Activated CD8-positive, alpha-beta memory T cell treated with anti-CD3 and anti-CD28 coated beads, Interleukin-2, amount 10 ng/mL, durations not matched to agents 7 days and 5 days (primary cell): Measurements from ENCODE around the gene RFTN1. TPM values are rescaled to one million over a fixed set of nuclear protein-coding genes. Genes with fewer than 3 reads are reported as not detected.

Experiments used
- ATAC-seq: fragments of 150-1000 bp; cut with Tn5 transposase; one replicate; pipeline ENCODE4 v1.10.0; 2021; ENCODE audit warnings: moderate library complexity
- CTCF ChIA-PET: fragments of 350-600 bp; sonication (Branson Sonifier 250); formaldehyde crosslinking; loops from one replicate; lab custom pipeline; 2021; ENCODE audit warnings: antibody characterized with exemption; lab: Charles Lee
- DNase-seq: peaks from one replicate; pipeline ENCODE4 v3.0.0-alpha.2; 2020
- H3K27ac Mint-ChIP-seq: one replicate; pipeline ENCODE4 v1.8.0; 2021; ENCODE audit warnings: mild to moderate bottlenecking, mixed read lengths
- H3K27me3 Mint-ChIP-seq: one replicate; pipeline ENCODE4 v1.8.0; 2021; ENCODE audit warnings: mixed read lengths
- H3K36me3 Mint-ChIP-seq: one replicate; pipeline ENCODE4 v1.8.0; 2021; ENCODE audit warnings: mild to moderate bottlenecking, mixed read lengths
- H3K4me1 Mint-ChIP-seq: one replicate; pipeline ENCODE4 v1.8.0; 2021; ENCODE audit warnings: mixed read lengths
- H3K4me3 Mint-ChIP-seq: one replicate; pipeline ENCODE4 v1.8.0; 2021; ENCODE audit warnings: mild to moderate bottlenecking, moderate library complexity, mixed read lengths
- H3K9me3 Mint-ChIP-seq: one replicate; pipeline ENCODE4 v1.8.0; 2022; ENCODE audit warnings: low read depth, mixed read lengths
- total RNA-seq, 2 experiments: library from RNA; stranded (reverse); gene quantifications; one replicate each; pipeline ENCODE4 v1.2.3, GENCODE V29; 2021

Gene RFTN1
- total RNA-seq, 2 experiments from 2014 or later = 78.0 to 96.7 TPM

DNA sequence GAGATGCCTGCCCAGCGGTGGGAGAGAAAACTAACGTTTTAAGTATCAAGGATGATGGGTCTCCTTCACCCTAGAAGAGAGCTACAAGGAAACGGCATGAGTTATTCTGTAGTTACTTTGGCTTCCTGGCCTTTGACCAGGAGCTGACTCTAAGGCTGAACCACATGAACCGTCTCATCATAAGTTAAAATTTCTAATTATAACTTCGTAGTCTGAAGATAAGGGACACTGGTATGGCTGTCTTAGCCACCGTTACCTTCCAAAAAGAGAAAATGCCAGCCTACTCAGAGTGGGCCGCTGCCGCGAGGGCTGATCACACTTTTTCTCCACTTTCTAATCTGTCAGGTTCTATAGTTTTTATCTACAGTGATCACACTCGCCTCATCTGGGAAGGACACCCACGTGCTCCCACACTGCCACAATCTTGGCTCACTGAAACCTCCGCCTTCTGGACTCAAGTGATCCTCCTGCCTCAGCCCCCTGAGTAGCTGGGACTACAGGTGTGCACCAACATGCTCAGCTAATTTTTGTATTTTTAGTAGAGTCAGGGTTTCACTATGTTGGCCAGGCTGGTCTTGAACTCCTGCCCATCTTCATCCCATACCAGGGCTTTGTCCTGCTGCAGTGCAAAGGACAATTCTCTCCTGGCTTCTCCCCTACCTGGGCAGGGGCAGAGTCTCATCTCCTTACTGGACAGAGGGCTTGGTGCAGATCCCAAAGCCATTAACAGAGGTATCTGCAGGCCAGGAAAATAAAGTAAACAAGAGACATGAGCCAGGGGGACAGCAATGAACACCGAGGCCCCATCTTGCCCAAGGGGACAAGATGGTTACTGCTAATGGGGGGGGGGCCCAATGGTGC is 73.4 kb downstream of the RFTN1 start:
- Mint-ChIP-seq H3K27me3 (no peaks in the 10 kb centered on the region), H3K4me1 (peaks cover 8% of the 10 kb centered on the region), H3K4me3 (no peak overlapping the region), H3K27ac (no peak overlapping the region), H3K36me3 (peaks cover 22% of the 10 kb centered on the region), H3K9me3 (no peaks in the 10 kb centered on the region)
- DNase-seq (no peak), ATAC-seq (no peak)
- CTCF ChIA-PET = interaction anchor here (0.6 kb wide), 1 partner anchor 1404 kb away, joined by 3 read pairs; no protein-coding TSS in a partner anchor

DNA sequence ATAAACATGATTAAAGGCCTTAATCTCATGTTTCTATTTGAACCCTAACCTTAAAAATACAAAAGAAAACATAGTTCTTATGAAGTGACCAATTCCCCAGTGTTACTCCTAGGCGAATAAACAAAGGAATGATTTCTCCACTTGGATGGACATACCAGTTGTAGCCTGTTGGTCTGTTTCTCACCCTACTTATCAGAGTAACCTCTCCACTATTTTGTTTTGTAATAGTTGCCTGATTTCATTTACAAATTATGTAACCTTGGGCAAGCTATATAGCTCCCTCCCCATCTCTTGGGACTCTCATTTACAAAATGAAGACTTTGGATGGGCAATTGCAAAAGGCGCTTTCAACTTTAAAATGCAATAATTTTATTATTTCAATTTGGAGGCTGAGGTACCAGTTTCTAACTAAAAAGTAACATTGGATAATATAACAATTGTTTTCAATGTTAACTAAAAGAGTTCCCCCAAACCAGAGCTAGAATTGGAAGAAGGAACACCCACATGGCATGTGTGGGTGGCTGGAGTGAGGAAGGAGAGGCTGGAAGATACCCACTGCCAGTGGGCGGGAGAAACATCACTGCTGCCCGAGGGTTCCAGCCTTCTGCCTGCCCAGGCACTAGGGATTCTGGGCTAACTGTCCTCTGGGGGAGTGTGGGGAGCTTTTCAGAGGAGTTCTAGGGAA is 74.2 kb downstream of the RFTN1 start:
- DNase-seq (no peak), ATAC-seq (no peak)
- Mint-ChIP-seq H3K27ac (no peak overlapping the region), H3K4me3 (no peak overlapping the region), H3K4me1 (peaks cover 8% of the 10 kb centered on the region), H3K36me3 (peaks cover 22% of the 10 kb centered on the region), H3K9me3 (no peaks in the 10 kb centered on the region), H3K27me3 (no peaks in the 10 kb centered on the region)
- CTCF ChIA-PET = interaction anchor here (0.6 kb wide), 1 partner anchor 1405 kb away, joined by 3 read pairs; no protein-coding TSS in a partner anchor

DNA sequence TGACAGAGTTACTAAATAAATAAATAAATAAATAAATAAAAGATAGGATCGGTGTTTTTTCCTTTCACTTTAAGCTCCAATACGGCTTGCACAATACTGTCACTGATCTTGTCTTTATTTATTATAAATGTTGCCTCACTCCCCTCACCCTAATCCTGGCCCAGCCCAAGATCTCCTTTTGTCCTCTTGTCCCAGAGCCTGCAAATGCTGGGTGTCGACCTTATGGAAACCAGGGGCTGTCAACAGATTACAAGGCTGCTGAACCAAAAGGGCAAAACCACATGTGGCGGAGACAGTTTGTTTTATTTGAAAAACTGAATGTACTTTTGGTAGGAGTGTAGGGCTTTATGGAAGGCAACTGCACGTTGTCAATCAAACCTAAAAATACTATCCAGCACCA is 75.9 kb downstream of the RFTN1 start:
- no peaks in the 10 kb centered on the region for H3K9me3 Mint-ChIP-seq
- no peak overlapping the region for H3K4me3 Mint-ChIP-seq
- CTCF ChIA-PET = no interaction called here
- no peaks in the 10 kb centered on the region for H3K27me3 Mint-ChIP-seq
- no peak overlapping the region for H3K27ac Mint-ChIP-seq
- ATAC-seq = no peak
- no peak for DNase-seq
- peaks cover 9% of the 10 kb centered on the region for H3K4me1 Mint-ChIP-seq
- peaks cover 30% of the 10 kb centered on the region for H3K36me3 Mint-ChIP-seq

GRCh38 chr3:16433701-16434151 is 79.8 kb downstream of the RFTN1 start:
- ATAC-seq = no peak
- peaks cover 56% of the 10 kb centered on the region for H3K36me3 Mint-ChIP-seq
- H3K4me1 Mint-ChIP-seq = peaks cover 9% of the 10 kb centered on the region

DNA sequence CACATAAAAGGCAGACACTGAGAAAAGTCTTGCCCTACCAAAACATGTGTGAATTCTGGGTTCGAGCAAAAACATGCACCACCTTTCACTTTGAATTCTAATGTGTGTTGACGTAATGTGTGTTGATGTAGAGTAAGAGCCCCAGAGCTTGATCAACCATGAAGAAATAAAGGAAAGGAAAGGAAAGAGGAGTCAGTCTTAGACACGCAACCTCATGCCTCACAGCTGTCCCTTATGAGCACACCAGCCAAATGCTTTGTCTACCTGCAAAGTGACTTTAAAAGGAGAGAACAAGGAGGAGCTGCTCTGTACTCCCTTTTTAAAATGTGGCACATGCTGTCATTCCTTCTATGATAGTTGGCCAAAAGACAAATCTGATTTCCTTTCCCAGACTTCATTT is 80.8 kb downstream of the RFTN1 start:
- Mint-ChIP-seq H3K4me3 (no peak overlapping the region), H3K9me3 (no peaks in the 10 kb centered on the region), H3K4me1 (peaks cover 7% of the 10 kb centered on the region), H3K36me3 (peaks cover 58% of the 10 kb centered on the region), H3K27ac (no peak overlapping the region), H3K27me3 (no peaks in the 10 kb centered on the region)
- DNase-seq = no peak
- CTCF ChIA-PET = no interaction called here
- ATAC-seq = no peak

More at GRCh38 chr3:16433701-16434151, 79.8 kb downstream of the RFTN1 start:
- Mint-ChIP-seq H3K27ac (no peak overlapping the region), H3K27me3 (no peaks in the 10 kb centered on the region), H3K9me3 (no peaks in the 10 kb centered on the region), H3K4me3 (no peak overlapping the region)
- CTCF ChIA-PET = no interaction called here
- DNase-seq = no peak

GRCh38 chr3:16430717-16431630 is 82.5 kb downstream of the RFTN1 start:
- Mint-ChIP-seq H3K36me3 (peaks cover 68% of the 10 kb centered on the region), H3K4me1 (peaks cover 7% of the 10 kb centered on the region)
- CTCF ChIA-PET = no interaction called here

DNA sequence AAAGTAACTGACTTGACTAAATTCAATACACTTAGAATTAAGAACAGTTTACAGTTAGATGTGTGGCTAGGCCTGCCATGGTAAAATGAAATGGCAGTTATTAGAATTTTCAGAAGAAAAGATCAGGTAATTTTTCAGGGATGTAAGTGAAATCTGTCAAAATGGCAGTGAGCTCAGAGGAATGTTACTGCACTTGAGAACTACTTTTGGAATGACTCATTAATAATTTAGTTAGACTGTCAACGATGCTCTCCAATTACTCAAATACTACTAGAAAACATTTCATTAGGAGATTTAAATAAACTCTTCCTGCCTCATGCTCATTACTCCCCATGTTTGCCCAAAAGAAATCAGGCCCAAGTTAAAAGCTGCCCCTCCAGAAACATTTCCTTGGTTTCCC is 84.4 kb downstream of the RFTN1 start:
- peaks cover 12% of the 10 kb centered on the region for H3K4me1 Mint-ChIP-seq
- peaks cover 68% of the 10 kb centered on the region for H3K36me3 Mint-ChIP-seq
- H3K27me3 Mint-ChIP-seq = no peaks in the 10 kb centered on the region
- DNase-seq = no peak
- H3K9me3 Mint-ChIP-seq = no peaks in the 10 kb centered on the region
- peak overlapping the region; percentile 14 for H3K27ac Mint-ChIP-seq
- H3K4me3 Mint-ChIP-seq = no peak overlapping the region
- ATAC-seq = no peak
- CTCF ChIA-PET = no interaction called here

More at GRCh38 chr3:16430717-16431630, 82.5 kb downstream of the RFTN1 start:
- ATAC-seq = no peak
- H3K4me3 Mint-ChIP-seq = no peak overlapping the region
- no peak overlapping the region for H3K27ac Mint-ChIP-seq
- H3K27me3 Mint-ChIP-seq = no peaks in the 10 kb centered on the region
- no peaks in the 10 kb centered on the region for H3K9me3 Mint-ChIP-seq
- no peak for DNase-seq

- H3K4me1 Mint-ChIP-seq = peaks cover 13% of the 10 kb centered on the region
- DNase-seq (no peak), ATAC-seq (no peak)
- peaks cover 64% of the 10 kb centered on the region for H3K36me3 Mint-ChIP-seq
- H3K27me3 Mint-ChIP-seq = no peaks in the 10 kb centered on the region
- CTCF ChIA-PET = no interaction called here
- H3K4me3 Mint-ChIP-seq = no peak overlapping the region
- no peaks in the 10 kb centered on the region for H3K9me3 Mint-ChIP-seq
- H3K27ac Mint-ChIP-seq = no peak overlapping the region
Observed at GRCh38 chr3:16428612-16429011, 84.9 kb downstream of the RFTN1 start.

DNA sequence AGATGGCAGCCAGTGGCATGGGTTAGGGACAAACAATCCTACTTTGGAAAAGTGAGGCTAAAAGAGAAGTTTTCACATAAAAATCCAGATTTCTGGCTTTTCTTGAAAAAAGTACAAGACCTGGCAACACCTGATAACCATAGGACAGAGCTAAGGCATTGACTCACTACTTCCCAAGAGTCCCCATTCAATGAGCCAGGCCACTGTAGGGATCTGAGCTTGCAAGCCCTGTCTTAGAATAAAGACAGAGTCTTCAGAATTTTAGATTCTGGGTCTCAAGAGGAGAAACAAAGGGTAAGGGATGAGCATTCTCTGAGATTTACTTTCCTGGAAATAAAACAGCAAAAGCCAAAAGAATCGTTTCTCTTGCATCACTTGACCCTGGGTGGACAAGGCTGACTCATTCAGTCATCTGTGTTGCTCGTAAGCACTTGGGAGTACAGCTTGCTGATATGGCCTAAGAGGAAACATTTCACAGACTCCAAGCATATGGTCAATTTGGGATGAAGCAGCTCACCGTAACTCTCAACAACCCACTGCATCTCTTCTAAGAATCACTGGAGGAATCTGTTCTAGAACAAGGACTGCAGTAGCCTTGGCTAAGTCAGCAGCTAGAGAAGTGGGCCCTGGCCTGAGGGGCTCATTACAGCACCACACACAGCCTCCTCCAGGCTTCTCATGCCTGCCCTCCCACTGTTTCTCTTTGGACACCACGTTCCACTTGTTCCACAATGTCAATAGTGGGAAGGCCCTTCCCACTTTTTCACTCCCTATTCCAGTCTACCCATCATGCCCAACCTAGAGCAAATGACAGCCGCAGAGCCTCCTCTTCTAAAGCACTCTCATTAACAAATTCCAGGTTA is 86.2 kb downstream of the RFTN1 start:
- DNase-seq (no peak), ATAC-seq (no peak)
- Mint-ChIP-seq H3K4me1 (peaks cover 8% of the 10 kb centered on the region), H3K36me3 (peaks cover 52% of the 10 kb centered on the region), H3K9me3 (no peaks in the 10 kb centered on the region), H3K4me3 (no peak overlapping the region), H3K27me3 (no peaks in the 10 kb centered on the region), H3K27ac (no peak overlapping the region)
- CTCF ChIA-PET = interaction anchor here (0.7 kb wide), 1 partner anchor 180 kb away, joined by 3 read pairs; no protein-coding TSS in a partner anchor

GRCh38 chr3:16426665-16427064 is 86.8 kb downstream of the RFTN1 start:
- Mint-ChIP-seq H3K4me3 (no peak overlapping the region), H3K4me1 (peaks cover 7% of the 10 kb centered on the region), H3K36me3 (peaks cover 45% of the 10 kb centered on the region), H3K27me3 (no peaks in the 10 kb centered on the region), H3K27ac (no peak overlapping the region), H3K9me3 (no peaks in the 10 kb centered on the region)
- DNase-seq (no peak), ATAC-seq (no peak)
- CTCF ChIA-PET = no interaction called here

DNA sequence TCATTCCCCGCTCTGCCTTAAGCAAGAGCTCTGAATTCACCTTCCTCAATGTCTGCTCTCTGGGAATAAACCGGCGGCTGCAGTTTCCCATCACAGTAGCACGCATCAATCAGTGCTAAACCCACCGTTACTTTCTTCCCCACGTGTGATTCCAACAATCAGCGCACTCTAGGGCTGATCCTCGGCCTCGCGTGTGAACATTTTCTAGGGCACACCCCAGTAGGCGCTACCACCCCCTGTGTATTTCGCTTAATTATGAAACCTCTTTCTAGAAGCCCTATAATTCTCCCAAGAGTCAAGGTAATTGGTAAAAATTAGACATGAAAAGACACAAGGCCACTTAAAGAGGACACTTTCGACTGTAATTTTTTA is 87.5 kb downstream of the RFTN1 start:
- no peaks in the 10 kb centered on the region for H3K27me3 Mint-ChIP-seq

DNA sequence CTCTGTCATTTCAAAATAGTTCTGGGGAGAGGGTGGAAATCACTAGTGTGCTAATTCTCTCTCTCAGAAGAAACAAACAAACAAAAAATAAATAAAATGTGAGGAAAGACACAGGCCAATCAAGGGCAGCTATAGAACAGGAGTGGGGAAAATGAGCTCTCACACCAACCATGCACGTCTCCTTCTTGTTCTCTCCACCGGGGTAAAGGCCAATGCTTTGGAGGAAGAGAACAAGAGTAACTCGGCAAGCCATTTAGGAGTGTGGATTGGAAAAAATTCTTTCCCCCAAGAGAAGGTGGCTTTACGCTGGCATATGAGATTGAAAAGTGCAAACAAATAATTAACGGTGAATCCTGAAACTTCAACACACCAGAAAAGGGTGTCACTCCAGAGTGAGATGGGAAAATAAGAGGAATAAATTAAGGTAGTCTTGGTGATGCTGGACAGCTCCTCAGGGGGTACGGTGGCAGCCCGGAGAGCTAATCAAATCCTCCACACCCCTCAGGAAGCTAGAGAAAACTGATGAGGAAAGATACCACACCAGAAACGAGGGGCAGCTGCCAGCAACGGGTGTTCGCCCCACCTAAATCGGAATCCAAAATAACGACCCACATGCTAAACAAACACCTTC is 88.0 kb downstream of the RFTN1 start:
- peaks cover 34% of the 10 kb centered on the region for H3K36me3 Mint-ChIP-seq
- ATAC-seq (no peak), DNase-seq (no peak)
- CTCF ChIA-PET = no interaction called here
- no peak overlapping the region for H3K4me3 Mint-ChIP-seq
- no peak overlapping the region for H3K27ac Mint-ChIP-seq
- H3K9me3 Mint-ChIP-seq = no peaks in the 10 kb centered on the region
- H3K27me3 Mint-ChIP-seq = no peaks in the 10 kb centered on the region
- peaks cover 6% of the 10 kb centered on the region for H3K4me1 Mint-ChIP-seq

More for the DNA sequence above, 87.5 kb downstream of the RFTN1 start:
- H3K9me3 Mint-ChIP-seq = no peaks in the 10 kb centered on the region
- H3K36me3 Mint-ChIP-seq = peaks cover 39% of the 10 kb centered on the region
- ATAC-seq = no peak
- CTCF ChIA-PET = no interaction called here
- no peak for DNase-seq
- H3K4me3 Mint-ChIP-seq = no peak overlapping the region
- H3K4me1 Mint-ChIP-seq = peaks cover 7% of the 10 kb centered on the region
- H3K27ac Mint-ChIP-seq = no peak overlapping the region
